ENCODE data around the gene AOPEP. TPM values are rescaled to one million over a fixed set of nuclear protein-coding genes. Genes with fewer than 3 reads are reported as not detected.

AOPEP gene
- total and polyA plus RNA-seq, 2 of the 13 experiments (the other 11 are each of a cell fraction or from before 2014, with no cell fraction given): 22.2 to 41.6 TPM

DNA sequence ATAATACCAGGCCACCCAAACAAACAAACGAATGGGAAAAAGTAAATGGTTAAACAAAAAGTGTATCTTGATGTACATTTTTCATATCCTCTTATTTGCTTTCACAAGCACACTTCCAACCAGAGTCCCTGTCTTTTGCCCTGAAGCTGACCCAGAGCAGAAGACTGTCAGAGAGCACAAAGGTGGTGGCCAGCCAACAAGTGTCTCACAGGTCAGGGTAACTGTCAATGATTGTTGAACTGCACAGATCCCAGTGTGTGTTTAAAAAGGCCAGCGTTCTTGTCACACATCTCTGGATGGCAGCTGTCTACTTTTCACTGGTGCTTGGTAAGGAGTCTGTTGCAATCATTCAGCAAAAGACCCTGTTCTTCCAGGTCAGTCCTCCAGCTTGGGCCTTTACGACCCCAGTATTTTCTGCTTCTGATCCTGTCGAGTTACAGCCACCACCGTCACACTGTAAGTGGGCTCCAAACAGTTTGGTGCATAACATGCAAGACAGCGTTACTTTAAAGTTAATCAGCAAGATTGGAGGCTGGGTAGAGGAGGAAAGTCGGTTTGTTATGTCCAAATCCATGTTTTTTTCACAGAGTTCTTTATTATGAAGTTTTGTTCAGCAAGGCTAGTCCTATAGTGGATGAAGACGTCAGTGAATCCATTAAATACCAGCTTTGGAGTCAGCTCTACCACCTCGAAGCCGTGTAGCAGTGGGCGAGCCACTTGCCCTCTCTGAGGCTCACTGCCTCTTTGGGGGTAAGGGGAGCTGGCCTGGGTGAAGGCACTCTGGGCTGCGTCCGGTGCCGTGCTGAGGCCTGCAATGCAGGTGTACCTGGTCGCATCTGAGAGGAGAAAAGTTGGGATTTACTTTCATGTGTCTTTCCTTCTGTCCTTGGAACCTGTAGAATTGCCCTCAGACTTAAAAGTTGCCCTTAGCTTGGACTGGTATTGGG is 265.7 kb downstream of the AOPEP start (continued):
- TF ChIP-seq ZNF343 (CRISPR knock-in tag; IDR thresholded peaks at IDR 0.05) (no peak), KMT2B (CRISPR knock-in tag; IDR thresholded peaks at IDR 0.05) (no peak), ZNF484 (CRISPR knock-in tag; IDR thresholded peaks at IDR 0.05; ENCODE audit: borderline replicate concordance, low read depth) (no peak), ZNF230 (CRISPR knock-in tag; IDR thresholded peaks at IDR 0.05) (0 out of 2 replicates have a peak, but pooled peaks have one; percentile 20), TCF7 (IDR thresholded peaks at IDR 0.05; ENCODE audit: low read depth) (0 out of 2 replicates have a peak, but pooled peaks have one; percentile 33), ZSCAN29 (CRISPR knock-in tag; conservative IDR thresholded peaks at IDR 0.05) (no peak), TAF1 (CRISPR knock-in tag; IDR thresholded peaks at IDR 0.05) (peak; percentile 60), NR2F1 (CRISPR knock-in tag; IDR thresholded peaks at IDR 0.05) (peak; percentile 63 to 70), PHF8 (CRISPR knock-in tag; IDR thresholded peaks at IDR 0.05) (0 out of 2 replicates have a peak, but pooled peaks have one; percentile 17), TOPORS (CRISPR knock-in tag; IDR thresholded peaks at IDR 0.05) (no peak), GTF3A (CRISPR knock-in tag; conservative IDR thresholded peaks at IDR 0.05) (no peak), ZNF136 (CRISPR knock-in tag; IDR thresholded peaks at IDR 0.05; ENCODE audit: low read depth) (no peak), RELA (CRISPR knock-in tag; IDR thresholded peaks at IDR 0.05) (no peak), ZFAT (CRISPR knock-in tag; conservative IDR thresholded peaks at IDR 0.05) (no peak), ZBTB20 (CRISPR knock-in tag; IDR thresholded peaks at IDR 0.05; ENCODE audit: borderline replicate concordance, low read depth) (0 out of 2 replicates have a peak, but pooled peaks have one; percentile 19), HOXA5 (CRISPR knock-in tag; IDR thresholded peaks at IDR 0.05) (0 out of 2 replicates have a peak, but pooled peaks have one; percentile 33)
- TF ChIP-seq, protein P1, sequence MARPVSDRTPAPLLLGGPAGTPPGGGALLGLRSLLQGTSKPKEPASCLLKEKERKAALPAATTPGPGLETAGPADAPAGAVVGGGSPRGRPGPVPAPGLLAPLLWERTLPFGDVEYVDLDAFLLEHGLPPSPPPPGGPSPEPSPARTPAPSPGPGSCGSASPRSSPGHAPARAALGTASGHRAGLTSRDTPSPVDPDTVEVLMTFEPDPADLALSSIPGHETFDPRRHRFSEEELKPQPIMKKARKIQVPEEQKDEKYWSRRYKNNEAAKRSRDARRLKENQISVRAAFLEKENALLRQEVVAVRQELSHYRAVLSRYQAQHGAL (CRISPR knock-in tag; IDR thresholded peaks at IDR 0.05; ENCODE audit: not compliant biosample characterization): no peak
- TF ChIP-seq, protein P2, sequence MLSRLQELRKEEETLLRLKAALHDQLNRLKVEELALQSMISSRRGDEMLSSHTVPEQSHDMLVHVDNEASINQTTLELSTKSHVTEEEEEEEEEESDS (CRISPR knock-in tag; IDR thresholded peaks at IDR 0.05; ENCODE audit: borderline replicate concordance): no peak
- TF ChIP-seq, protein P3, sequence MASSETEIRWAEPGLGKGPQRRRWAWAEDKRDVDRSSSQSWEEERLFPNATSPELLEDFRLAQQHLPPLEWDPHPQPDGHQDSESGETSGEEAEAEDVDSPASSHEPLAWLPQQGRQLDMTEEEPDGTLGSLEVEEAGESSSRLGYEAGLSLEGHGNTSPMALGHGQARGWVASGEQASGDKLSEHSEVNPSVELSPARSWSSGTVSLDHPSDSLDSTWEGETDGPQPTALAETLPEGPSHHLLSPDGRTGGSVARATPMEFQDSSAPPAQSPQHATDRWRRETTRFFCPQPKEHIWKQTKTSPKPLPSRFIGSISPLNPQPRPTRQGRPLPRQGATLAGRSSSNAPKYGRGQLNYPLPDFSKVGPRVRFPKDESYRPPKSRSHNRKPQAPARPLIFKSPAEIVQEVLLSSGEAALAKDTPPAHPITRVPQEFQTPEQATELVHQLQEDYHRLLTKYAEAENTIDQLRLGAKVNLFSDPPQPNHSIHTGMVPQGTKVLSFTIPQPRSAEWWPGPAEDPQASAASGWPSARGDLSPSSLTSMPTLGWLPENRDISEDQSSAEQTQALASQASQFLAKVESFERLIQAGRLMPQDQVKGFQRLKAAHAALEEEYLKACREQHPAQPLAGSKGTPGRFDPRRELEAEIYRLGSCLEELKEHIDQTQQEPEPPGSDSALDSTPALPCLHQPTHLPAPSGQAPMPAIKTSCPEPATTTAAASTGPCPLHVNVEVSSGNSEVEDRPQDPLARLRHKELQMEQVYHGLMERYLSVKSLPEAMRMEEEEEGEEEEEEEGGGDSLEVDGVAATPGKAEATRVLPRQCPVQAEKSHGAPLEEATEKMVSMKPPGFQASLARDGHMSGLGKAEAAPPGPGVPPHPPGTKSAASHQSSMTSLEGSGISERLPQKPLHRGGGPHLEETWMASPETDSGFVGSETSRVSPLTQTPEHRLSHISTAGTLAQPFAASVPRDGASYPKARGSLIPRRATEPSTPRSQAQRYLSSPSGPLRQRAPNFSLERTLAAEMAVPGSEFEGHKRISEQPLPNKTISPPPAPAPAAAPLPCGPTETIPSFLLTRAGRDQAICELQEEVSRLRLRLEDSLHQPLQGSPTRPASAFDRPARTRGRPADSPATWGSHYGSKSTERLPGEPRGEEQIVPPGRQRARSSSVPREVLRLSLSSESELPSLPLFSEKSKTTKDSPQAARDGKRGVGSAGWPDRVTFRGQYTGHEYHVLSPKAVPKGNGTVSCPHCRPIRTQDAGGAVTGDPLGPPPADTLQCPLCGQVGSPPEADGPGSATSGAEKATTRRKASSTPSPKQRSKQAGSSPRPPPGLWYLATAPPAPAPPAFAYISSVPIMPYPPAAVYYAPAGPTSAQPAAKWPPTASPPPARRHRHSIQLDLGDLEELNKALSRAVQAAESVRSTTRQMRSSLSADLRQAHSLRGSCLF (CRISPR knock-in tag; IDR thresholded peaks at IDR 0.05; ENCODE audit: borderline replicate concordance): no peak
- TF ChIP-seq, protein P4, sequence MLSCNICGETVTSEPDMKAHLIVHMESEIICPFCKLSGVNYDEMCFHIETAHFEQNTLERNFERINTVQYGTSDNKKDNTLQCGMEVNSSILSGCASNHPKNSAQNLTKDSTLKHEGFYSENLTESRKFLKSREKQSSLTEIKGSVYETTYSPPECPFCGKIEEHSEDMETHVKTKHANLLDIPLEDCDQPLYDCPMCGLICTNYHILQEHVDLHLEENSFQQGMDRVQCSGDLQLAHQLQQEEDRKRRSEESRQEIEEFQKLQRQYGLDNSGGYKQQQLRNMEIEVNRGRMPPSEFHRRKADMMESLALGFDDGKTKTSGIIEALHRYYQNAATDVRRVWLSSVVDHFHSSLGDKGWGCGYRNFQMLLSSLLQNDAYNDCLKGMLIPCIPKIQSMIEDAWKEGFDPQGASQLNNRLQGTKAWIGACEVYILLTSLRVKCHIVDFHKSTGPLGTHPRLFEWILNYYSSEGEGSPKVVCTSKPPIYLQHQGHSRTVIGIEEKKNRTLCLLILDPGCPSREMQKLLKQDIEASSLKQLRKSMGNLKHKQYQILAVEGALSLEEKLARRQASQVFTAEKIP (CRISPR knock-in tag; IDR thresholded peaks at IDR 0.05; ENCODE audit: borderline replicate concordance): no peak
